Hepatocyte (in vitro differentiated cells): ENCODE measurements around the gene HMGXB4.

Experiments used
- EZH2phosphoT487 ChIP-seq: fragments of 200-600 bp; sonication (generic); IDR thresholded peaks from one replicate; pipeline ENCODE4 v1.6.1; 2018; ENCODE audit warnings: antibody characterized with exemption, mild to moderate bottlenecking, low read depth, moderate library complexity; ENCODE audit not compliant: unreplicated experiment, severe bottlenecking
- TF ChIP-seq, protein P1 (sequence below): fragments of 200-600 bp; sonication (generic); IDR thresholded peaks from 2 replicates; pipeline ENCODE4 v1.5.1; 2016; ENCODE audit warnings: antibody characterized with exemption, mild to moderate bottlenecking; ENCODE audit not compliant: poor library complexity

- TF ChIP-seq, protein P1, sequence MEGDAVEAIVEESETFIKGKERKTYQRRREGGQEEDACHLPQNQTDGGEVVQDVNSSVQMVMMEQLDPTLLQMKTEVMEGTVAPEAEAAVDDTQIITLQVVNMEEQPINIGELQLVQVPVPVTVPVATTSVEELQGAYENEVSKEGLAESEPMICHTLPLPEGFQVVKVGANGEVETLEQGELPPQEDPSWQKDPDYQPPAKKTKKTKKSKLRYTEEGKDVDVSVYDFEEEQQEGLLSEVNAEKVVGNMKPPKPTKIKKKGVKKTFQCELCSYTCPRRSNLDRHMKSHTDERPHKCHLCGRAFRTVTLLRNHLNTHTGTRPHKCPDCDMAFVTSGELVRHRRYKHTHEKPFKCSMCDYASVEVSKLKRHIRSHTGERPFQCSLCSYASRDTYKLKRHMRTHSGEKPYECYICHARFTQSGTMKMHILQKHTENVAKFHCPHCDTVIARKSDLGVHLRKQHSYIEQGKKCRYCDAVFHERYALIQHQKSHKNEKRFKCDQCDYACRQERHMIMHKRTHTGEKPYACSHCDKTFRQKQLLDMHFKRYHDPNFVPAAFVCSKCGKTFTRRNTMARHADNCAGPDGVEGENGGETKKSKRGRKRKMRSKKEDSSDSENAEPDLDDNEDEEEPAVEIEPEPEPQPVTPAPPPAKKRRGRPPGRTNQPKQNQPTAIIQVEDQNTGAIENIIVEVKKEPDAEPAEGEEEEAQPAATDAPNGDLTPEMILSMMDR = no peak
- TF ChIP-seq EZH2phosphoT487 = no peak
Observed at GRCh38 chr22:35328472-35328885, 71.2 kb downstream of the HMGXB4 start.
